ENCODE measurements around the gene ZNF19.
A peak's percentile ranks its signal among the peaks of the same experiment; 100 is the strongest.

- TF ChIP-seq POLR2A (IDR thresholded peaks at IDR 0.05; ENCODE audit: borderline replicate concordance, extremely low read depth, insufficient read depth, insufficient read length), result no peak
- TF ChIP-seq CTCF (IDR thresholded peaks at IDR 0.05 in 2 of 3, conservative IDR thresholded peaks at IDR 0.05 in 1 of 3; ENCODE audit: borderline replicate concordance in 1 of 3, insufficient read depth in 1 of 3, low read depth in 2 of 3, low read length in 2 of 3), result no peak
- TF ChIP-seq CBX3 (IDR thresholded peaks at IDR 0.05; ENCODE audit: low read depth), result no peak
- peak; percentile 78 for TF ChIP-seq MAX (IDR thresholded peaks at IDR 0.05)
- no peak for TF ChIP-seq EZH2 (IDR thresholded peaks at IDR 0.05)
- TF ChIP-seq ZFX (IDR thresholded peaks at IDR 0.05), result no peak
- TF ChIP-seq, protein P1, sequence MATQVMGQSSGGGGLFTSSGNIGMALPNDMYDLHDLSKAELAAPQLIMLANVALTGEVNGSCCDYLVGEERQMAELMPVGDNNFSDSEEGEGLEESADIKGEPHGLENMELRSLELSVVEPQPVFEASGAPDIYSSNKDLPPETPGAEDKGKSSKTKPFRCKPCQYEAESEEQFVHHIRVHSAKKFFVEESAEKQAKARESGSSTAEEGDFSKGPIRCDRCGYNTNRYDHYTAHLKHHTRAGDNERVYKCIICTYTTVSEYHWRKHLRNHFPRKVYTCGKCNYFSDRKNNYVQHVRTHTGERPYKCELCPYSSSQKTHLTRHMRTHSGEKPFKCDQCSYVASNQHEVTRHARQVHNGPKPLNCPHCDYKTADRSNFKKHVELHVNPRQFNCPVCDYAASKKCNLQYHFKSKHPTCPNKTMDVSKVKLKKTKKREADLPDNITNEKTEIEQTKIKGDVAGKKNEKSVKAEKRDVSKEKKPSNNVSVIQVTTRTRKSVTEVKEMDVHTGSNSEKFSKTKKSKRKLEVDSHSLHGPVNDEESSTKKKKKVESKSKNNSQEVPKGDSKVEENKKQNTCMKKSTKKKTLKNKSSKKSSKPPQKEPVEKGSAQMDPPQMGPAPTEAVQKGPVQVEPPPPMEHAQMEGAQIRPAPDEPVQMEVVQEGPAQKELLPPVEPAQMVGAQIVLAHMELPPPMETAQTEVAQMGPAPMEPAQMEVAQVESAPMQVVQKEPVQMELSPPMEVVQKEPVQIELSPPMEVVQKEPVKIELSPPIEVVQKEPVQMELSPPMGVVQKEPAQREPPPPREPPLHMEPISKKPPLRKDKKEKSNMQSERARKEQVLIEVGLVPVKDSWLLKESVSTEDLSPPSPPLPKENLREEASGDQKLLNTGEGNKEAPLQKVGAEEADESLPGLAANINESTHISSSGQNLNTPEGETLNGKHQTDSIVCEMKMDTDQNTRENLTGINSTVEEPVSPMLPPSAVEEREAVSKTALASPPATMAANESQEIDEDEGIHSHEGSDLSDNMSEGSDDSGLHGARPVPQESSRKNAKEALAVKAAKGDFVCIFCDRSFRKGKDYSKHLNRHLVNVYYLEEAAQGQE (IDR thresholded peaks at IDR 0.05; ENCODE audit: low read depth), result no peak
Observed at GRCh38 chr16:71473891-71474290, 15.2 kb downstream of the ZNF19 start.
